Sigmoid colon (tissue), 7 donors: ENCODE data around the gene ARHGAP44. TPM values are rescaled to one million over a fixed set of nuclear protein-coding genes. Genes with fewer than 3 reads are reported as not detected.
A peak's percentile ranks its signal among the peaks of the same experiment; 100 is the strongest.

ENCODE experiments used
- DNase-seq: peaks from one replicate; pipeline ENCODE4 v3.0.0-alpha.2; 2019
- H3K27ac ChIP-seq, 4 donors: fragments of 200-600 bp; sonication (generic); one replicate each; pipeline ENCODE4 v1.5.1; 2016 to 2019; ENCODE audit warnings: mild to moderate bottlenecking in 1 of 4
- H3K27me3 ChIP-seq, 3 donors: fragments of 200-600 bp; sonication (generic); one replicate each; pipeline ENCODE4 v1.5.1; 2019; ENCODE audit warnings: mild to moderate bottlenecking in 1 of 3
- H3K36me3 ChIP-seq, 4 donors: fragments of 200-600 bp; sonication (generic); one replicate each; pipeline ENCODE4 v1.5.1; 2016 to 2019
- H3K4me1 ChIP-seq, 4 donors: fragments of 200-600 bp; sonication (generic); one replicate each; pipeline ENCODE4 v1.5.1; 2017 to 2019
- H3K4me3 ChIP-seq, 4 donors: fragments of 200-600 bp; sonication (generic); one replicate each; pipeline ENCODE4 v1.5.1; 2017 to 2019; ENCODE audit warnings: mild to moderate bottlenecking in 2 of 4, moderate library complexity in 1 of 4
- H3K9me3 ChIP-seq, 4 donors: fragments of 200-600 bp in 3 of 4; sonication (generic) in 3 of 4; one replicate each; pipeline versions ENCODE4 v1.5.1 to v1.6.1; 2013 to 2019
- CTCF ChIP-seq, 4 experiments: fragments of 450-650 bp in 3 of 4; fragments of 200-600 bp in 1 of 4; IDR thresholded peaks; one replicate each; pipeline ENCODE4 v1.5.1; 2016 to 2019; ENCODE audit warnings: antibody characterized with exemption in 4 of 4, mild to moderate bottlenecking in 3 of 4, moderate library complexity in 2 of 4
- EP300 ChIP-seq, 4 donors: sonication (generic); formaldehyde crosslinking; IDR thresholded peaks; one replicate each; pipeline ENCODE4 v1.6.1; 2017; ENCODE audit warnings: antibody characterized with exemption in 4 of 4
- POLR2A ChIP-seq, 2 donors: fragments of 450-650 bp; IDR thresholded peaks; one replicate each; pipeline ENCODE4 v1.6.1; 2016; ENCODE audit warnings: antibody characterized with exemption in 2 of 2, mild to moderate bottlenecking in 2 of 2, moderate library complexity in 2 of 2
- POLR2AphosphoS5 ChIP-seq, 4 donors: sonication (generic); formaldehyde crosslinking; IDR thresholded peaks; one replicate each; pipeline ENCODE4 v1.6.1; 2017; ENCODE audit warnings: antibody characterized with exemption in 4 of 4
- WGBS, 2 donors: extraction: QIAGEN DNeasy Blood & Tissue Kit; methylation state at CpG; one replicate each; pipeline ENCODE4 v1.1.7; 2013; 5-methylcytosine and 5-hydroxymethylcytosine counted together
- intact Hi-C: fragments of 100-400 bp; cut with DNase I; formaldehyde crosslinking; loops from one replicate; pipeline ENCODE4 v1.15.1; 2023
- polyA plus RNA-seq, 3 donors: library from polyadenylated mRNA; stranded (reverse); fragments of 200-250 nt; gene quantifications; one replicate each; pipeline ENCODE4 v1.2.3, GENCODE V29; 2013
- total RNA-seq, 4 donors: library from RNA; depleted of rRNA; stranded (reverse); fragments of >200 nt; gene quantifications; one replicate each; pipeline ENCODE4 v1.1.0, GENCODE V29; 2016
- donor health status: healthy with polysubstance abuse.
- donor health status: Bipolar disorder and iron deficiency.
- donor health status: healthy.

Gene ARHGAP44
- total and polyA plus RNA-seq, 7 donors = 2.6 to 23.8 (median 6.4) TPM

- Histone ChIP-seq H3K36me3 (no peaks in the 10 kb centered on the region), H3K4me3 (no peak overlapping the region), H3K9me3 (no peaks in the 10 kb centered on the region), H3K27ac (no peak overlapping the region), H3K4me1 (no peaks in the 10 kb centered on the region), H3K27me3 (no peaks in the 10 kb centered on the region)
- TF ChIP-seq POLR2A (IDR thresholded peaks at IDR 0.05) = no peak
- TF ChIP-seq EP300 (IDR thresholded peaks at IDR 0.05) = no peak
- TF ChIP-seq CTCF (IDR thresholded peaks at IDR 0.05) = no peak
- no peak for TF ChIP-seq POLR2AphosphoS5 (IDR thresholded peaks at IDR 0.05)
- WGBS, 2 donors = 81 to 93% methylated on average over 6 of the region's 6 CpGs
- DNase-seq = no peak
- intact Hi-C loops = no loop called here
Measured at GRCh38 chr17:12982224-12982623, 192.9 kb downstream of the ARHGAP44 start.

DNA sequence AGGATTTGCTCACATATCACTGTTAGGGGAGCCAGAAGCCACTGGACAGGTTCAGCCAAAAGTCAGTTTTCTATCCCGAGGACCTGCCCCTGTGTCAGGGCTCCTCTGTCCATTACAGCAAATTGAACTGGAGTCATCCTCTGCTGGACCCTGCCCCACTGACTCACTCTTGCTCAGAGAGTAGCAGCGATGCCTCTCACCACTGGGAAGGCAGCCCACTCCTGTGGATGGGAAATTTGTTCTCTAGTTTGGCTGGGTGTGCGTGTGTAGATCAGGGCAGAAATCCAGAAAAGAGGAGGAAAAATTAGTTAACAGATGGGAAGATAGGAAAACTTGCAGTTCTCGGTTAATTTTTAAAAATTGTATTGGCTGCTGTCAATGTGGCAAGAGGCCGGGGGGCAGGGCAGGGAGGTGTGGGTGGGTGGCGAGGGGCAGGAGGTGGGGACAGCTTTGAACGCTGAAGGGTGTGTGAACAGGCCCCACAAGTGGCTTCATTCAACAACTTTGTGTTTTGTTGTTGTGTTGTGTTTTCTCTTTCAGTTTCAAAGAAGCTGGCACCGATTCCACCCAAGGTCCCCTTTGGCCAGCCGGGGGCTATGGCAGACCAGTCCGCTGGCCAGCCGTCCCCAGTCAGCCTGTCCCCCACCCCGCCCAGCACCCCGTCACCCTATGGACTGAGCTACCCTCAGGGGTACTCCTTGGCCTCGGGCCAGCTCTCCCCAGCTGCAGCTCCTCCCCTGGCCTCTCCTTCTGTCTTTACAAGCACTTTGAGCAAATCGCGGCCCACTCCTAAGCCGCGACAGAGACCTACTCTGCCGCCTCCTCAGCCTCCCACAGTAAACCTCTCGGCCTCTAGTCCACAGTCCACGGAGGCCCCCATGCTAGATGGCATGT lies 194.9 kb downstream of the ARHGAP44 start:
- H3K4me1 ChIP-seq = no peaks in the 10 kb centered on the region
- TF ChIP-seq EP300 (IDR thresholded peaks at IDR 0.05) = no peak
- no peak for TF ChIP-seq POLR2A (IDR thresholded peaks at IDR 0.05)
- TF ChIP-seq CTCF (IDR thresholded peaks at IDR 0.05) = no peak
- no peak for TF ChIP-seq POLR2AphosphoS5 (IDR thresholded peaks at IDR 0.05)
- H3K36me3 ChIP-seq = no peaks in the 10 kb centered on the region
- peak overlapping the region; percentile 12 to 67 (median 50) for H3K27ac ChIP-seq
- peak overlapping the region in 1 of 4 donors; percentile 5 for H3K4me3 ChIP-seq
- H3K27me3 ChIP-seq = no peaks in the 10 kb centered on the region
- 72 to 87% methylated on average over 21 of the region's 21 CpGs for WGBS, 2 donors
- intact Hi-C loops = no loop called here
- peak; percentile 91 for DNase-seq
- no peaks in the 10 kb centered on the region for H3K9me3 ChIP-seq

DNA sequence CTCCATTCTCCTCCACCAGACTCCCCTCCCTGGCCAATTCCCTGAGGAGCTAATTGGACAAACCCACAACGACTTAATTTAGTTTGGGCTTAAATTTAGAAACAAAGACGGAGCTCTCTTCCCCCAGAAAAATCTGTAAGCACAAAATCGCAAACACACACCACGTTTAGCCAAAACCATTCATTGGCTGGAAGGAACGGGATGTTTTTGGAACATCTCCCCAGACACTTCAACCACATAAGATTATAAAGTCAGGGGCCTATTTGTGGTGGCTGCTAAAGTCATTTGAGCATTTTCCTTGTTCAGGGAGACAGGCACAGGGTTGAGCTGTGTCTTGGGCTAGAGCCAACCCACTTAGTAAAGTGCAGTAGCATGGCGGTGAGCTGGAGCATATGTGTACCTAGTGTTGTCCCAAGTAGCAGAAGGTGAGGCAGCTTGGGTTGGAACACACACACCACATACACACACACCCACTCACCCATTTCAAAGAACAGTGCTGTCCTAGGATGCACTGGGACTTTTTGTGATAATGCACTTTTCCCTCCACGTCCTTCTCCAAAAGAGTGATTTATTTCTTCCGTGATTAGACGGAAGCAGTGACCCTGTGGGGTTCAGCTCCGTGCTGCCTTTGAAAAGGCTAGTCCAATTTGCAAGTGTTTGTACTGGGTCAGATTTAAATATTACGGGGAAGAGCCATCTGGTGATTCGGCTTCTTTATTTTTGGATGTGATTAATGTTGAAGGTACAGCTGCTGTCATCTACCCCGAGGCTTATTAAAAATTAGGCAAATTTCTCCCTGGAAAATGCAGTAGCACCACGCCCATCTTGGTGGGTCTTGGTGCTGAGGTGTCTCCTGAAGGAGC lies 196.4 kb downstream of the ARHGAP44 start:
- no peak for DNase-seq

GRCh38 chr17:12987120-12987519 lies 197.8 kb downstream of the ARHGAP44 start:
- Histone ChIP-seq H3K27ac (no peak overlapping the region), H3K9me3 (no peaks in the 10 kb centered on the region), H3K27me3 (no peaks in the 10 kb centered on the region), H3K4me1 (no peaks in the 10 kb centered on the region), H3K4me3 (no peak overlapping the region), H3K36me3 (peaks cover 0 to 23% (median 3%) of the 10 kb centered on the region in 4 donors)
- no peak for DNase-seq
- intact Hi-C loops = no loop called here
- WGBS, 2 donors = 72 to 89% methylated on average over 12 of the region's 12 CpGs
- TF ChIP-seq CTCF (IDR thresholded peaks at IDR 0.05) (no peak), POLR2A (IDR thresholded peaks at IDR 0.05) (no peak), EP300 (IDR thresholded peaks at IDR 0.05) (no peak), POLR2AphosphoS5 (IDR thresholded peaks at IDR 0.05) (no peak)

More for the DNA sequence above, 196.4 kb downstream of the ARHGAP44 start:
- no peak overlapping the region for H3K4me3 ChIP-seq
- H3K27me3 ChIP-seq = no peaks in the 10 kb centered on the region
- intact Hi-C loops = no loop called here
- peaks cover 0 to 9% (median 0%) of the 10 kb centered on the region in 4 donors for H3K36me3 ChIP-seq
- H3K4me1 ChIP-seq = no peaks in the 10 kb centered on the region
- H3K27ac ChIP-seq = peak overlapping the region in 2 of 4 donors; percentile 2 to 67
- no peaks in the 10 kb centered on the region for H3K9me3 ChIP-seq
- TF ChIP-seq EP300 (IDR thresholded peaks at IDR 0.05) = no peak
- no peak for TF ChIP-seq POLR2A (IDR thresholded peaks at IDR 0.05)
- TF ChIP-seq CTCF (IDR thresholded peaks at IDR 0.05) = no peak
- no peak for TF ChIP-seq POLR2AphosphoS5 (IDR thresholded peaks at IDR 0.05)
- WGBS, 2 donors = 74 to 82% methylated on average over 14 of the region's 14 CpGs
